Measurements from ENCODE around the gene IL21R.

DNA sequence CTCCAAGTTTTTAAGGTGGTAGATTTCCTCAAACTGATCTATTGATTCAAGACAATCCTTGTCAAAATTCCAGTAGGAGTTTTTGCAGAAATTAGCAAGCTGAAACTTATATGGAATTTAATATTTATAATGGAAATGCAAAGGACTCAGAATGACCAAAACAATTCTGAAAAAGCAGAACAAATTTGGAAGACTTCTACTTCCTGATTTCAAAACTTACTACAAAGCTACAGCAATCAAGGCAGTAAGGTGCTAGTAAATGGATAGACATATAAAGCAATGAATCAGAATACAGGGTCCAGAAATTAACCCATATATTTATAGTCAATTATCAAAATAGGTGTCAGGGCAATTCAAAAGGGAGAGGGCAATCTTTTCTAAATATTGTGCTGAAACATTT is 11.8 kb upstream of the IL21R start:
- TF ChIP-seq, protein P1, sequence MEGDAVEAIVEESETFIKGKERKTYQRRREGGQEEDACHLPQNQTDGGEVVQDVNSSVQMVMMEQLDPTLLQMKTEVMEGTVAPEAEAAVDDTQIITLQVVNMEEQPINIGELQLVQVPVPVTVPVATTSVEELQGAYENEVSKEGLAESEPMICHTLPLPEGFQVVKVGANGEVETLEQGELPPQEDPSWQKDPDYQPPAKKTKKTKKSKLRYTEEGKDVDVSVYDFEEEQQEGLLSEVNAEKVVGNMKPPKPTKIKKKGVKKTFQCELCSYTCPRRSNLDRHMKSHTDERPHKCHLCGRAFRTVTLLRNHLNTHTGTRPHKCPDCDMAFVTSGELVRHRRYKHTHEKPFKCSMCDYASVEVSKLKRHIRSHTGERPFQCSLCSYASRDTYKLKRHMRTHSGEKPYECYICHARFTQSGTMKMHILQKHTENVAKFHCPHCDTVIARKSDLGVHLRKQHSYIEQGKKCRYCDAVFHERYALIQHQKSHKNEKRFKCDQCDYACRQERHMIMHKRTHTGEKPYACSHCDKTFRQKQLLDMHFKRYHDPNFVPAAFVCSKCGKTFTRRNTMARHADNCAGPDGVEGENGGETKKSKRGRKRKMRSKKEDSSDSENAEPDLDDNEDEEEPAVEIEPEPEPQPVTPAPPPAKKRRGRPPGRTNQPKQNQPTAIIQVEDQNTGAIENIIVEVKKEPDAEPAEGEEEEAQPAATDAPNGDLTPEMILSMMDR (IDR thresholded peaks at IDR 0.05), result no peak
- no peak for TF ChIP-seq POLR2A (IDR thresholded peaks at IDR 0.05)

Measured in heart left ventricle (tissue), 13 donors.